Head of caudate nucleus (tissue), 42 donors: ENCODE results near the gene VWA1.
"Not testable (repeated sequence)": the region's sequence is repeated elsewhere in the genome, so short reads cannot be mapped to it uniquely, and the experiment has no call there.

ENCODE experiments used
- DNase-seq, 42 donors: peaks; one replicate each; pipeline versions ENCODE4 v3.0.0 to v3.0.0-alpha.2; 2020 to 2021; ENCODE audit warnings: mixed read lengths in 7 of 42
- intact Hi-C: fragments of 100-400 bp; cut with DNase I; formaldehyde crosslinking; loops from one replicate; pipeline ENCODE4 v1.15.0; 2022

The VWA1 gene

DNA sequence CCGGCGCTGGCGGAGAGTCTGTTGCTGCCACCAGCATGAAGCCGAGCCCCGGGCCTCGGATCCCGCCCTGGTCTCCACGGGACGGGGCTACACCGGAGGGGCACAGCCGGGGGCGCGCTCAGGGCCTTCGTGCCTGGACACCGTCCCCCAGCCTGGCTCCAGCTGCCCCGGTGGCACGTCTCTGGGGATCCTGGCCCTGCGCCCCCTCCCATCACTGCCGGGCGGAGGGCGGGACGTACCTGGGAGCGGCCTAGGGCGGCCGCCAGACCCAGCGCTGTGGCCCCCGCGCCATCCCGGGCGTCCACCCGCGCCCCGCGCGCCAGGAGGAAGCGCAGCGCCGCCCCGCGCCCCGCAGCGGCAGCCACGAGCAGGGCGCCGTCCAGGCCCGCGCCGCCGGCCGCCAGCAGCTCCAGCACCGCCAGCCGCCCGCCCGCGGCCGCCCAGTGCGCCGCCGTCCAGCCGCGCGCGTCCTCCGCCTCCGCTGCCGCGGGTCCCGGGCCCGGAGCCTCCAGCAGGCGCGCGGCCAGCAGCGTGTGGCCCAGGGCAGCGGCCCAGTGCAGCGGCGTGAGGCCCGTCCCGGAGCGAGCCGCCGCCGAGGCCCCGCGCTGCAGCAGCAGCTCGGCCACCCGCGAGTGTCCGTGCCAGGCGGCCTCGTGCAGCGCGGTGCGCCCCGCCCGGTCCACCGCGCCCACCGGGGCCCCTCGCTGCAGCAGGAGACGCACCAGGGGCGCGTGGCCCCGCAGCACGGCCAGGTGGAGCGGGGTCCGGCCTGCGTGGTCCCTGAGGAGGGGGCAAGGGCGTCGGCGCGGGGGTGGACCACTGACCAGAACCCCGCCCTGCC is 15.5 kb upstream of the VWA1 start:
- DNase-seq, result peak in 12 of 42 donors; percentile 6 to 74 (median 64)
- intact Hi-C loops, result no loop called here

DNA sequence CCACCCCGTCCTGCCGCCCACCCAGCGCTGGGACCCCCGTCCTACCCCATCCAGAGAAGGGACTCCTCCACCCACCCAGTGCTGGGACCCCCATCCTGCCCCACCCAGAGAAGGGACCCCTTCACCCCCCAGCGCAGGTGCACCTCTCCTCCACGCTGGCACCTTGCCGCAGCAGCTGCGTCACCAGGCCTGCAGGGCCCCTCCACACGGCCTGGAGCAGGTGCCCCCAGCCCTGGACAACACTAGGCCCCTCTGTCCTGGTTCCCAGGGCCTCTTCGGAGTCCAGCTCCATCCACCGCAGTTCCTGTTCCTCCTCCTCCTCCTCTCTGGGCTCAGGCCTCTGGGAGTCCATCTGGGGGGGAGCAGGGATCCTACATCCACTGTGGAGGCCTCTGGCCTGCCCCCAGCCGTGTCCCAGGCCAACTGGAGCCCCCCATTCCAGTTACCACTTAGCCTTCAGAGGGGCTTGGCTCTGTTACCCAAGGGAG is 14.8 kb upstream of the VWA1 start:
- DNase-seq, result peak in 2 of 42 donors; percentile 3 to 29
- intact Hi-C loops, result no loop called here

DNA sequence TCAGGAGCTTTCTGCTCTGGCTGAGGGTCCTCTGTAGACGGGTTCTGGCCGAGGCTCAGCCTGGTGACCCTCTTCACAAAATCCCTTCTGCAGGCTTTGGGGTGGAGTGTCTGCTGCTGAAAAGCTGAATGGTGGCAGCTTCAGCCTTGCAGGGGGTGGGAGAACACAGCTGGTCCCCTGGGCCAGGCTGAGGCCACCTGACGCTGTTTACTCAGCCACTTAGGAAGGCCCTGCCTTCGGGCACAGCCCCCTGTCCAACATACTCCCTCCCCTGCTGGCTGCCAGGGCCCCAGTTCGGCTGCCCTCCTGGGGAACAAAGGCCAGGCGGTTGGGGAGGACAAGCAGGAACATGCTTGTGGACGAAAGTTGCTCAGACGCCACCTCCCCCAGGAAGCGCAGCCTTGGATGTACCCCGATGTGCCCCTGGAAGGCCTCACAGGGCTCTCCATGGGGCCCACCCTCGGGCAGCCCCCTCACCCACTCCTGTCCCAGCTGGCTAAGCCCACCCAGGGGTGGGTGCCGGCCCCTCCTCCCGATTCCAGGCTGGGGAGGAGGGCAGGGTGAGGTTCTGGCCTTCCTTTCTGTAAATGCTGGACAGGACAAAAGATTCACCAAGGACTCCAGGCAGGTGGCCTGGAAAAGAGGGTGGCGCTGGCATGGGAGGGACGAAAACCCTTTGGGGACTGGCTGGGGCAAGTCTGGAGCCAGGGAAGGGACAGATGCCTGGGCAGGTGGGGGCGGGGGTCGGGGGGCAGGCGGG is 14.2 kb upstream of the VWA1 start, which contains the start of gene ANKRD65:
Gene ANKRD65, minus strand, starts transcription at position 130 of the 760 bp plus-strand sequence. CDS start 271 bp downstream, outside the sequence.
- peak in 32 of 42 donors; percentile 36 to 88 (median 68) for DNase-seq

DNA sequence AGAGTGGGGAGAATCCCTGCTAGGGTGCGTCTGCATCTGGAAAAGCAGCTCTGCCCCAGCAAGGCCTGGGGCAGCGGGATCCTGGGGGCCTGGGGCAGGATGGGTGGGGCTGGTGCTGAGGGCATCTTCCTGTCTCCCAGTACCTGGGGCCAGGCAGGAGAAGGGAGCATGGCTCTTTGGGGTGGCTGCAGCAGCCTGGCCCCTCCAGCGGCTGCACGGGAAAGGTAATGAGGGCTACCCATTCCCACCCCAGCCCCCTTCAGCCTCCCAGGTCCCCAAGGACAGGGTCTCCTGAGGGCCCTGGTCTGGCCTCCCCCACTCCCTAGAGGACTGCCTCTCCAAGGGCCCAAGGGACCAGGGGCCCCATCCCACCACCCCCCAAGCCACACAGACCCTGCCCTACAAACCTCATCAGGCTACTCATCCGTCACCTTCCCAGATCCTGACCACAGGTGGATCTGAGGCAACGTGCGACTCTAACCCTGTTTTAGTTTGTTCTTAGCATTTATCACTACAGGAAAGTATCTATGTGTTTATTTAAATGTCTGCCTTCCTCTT is 13.5 kb upstream of the VWA1 start:
- intact Hi-C loops, result no loop called here
- DNase-seq, result peak in 1 of 42 donors; percentile 16

More for the DNA sequence above, 14.2 kb upstream of the VWA1 start, which contains the start of gene ANKRD65:
- intact Hi-C loops, result no loop called here

DNA sequence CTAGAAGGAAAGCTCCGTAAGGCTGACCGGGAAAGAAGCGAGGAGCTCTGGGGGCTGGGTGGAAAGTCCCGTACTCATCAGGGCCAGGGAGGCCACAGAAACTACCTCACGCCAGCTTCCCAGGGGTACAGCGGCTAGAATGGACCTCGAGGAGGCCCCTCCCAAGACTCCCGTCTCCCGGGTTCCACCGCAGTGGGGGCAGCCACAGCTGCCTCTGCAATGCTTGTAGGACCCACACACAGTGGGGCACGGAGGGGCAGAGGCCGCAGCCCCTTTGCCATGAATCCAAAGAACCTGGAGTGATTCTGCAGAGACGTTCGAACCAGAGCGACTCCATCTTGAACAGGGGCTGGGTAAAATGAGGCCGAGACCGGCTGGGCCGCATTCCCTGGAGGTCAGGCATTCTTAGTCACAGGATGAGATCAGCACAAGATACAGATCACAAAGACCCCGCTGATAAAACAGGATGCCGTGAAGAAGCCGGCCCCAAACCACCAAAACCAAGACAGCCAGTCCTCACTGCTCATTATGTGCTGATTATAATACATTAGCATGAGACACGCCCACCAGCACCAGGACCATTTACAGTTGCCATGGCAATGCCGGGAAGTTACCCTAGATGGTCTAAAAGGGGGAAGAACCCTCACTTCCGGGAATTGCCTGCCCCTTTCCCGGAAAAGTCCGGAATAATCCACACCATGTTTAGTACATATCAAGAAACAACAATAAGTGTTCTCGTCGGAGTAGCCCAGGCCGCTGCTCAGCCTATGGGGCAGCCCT is 12.8 kb upstream of the VWA1 start:
- intact Hi-C loops, result no loop called here
- DNase-seq, result peak in 3 of 42 donors; percentile 24 to 32 (median 30)

DNA sequence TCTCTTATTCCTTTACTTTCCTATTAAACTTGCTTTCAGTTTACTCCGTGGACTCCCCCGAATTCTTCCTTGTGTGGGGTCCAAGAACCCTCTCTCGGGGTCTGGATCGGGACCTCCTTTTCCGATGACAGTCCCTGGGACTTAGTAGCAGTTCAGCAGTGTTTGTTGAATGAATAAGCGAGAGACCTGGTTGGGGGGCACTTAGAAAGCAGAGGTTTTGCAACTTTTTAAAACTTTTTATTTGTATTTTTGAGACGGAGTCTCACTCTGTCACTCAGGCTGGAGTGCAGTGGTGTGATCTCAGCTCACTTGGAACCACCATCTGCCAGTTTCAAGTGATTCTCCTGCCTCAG is 12.3 kb upstream of the VWA1 start:
- intact Hi-C loops, result no loop called here
- no peak for DNase-seq

DNA sequence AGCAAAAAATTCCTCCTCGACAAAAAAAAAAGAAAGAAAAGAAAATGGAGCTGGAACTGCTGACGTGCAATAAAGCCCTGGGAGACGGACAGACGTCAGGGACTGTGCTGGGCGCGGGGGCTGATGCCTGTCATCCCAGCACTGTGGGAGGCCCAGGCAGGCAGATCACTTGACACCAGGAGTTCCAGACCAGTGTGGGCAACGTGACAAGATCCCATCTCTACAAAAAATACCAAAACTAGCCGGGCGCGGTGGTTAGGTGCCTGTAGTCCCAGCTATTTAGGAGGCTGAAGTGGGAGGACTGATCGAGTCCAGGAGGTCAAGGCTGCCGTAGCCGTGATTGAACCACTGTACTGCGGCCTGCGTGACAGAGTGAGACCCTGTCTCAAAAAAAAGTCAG is 10.8 kb upstream of the VWA1 start:
- intact Hi-C loops, result no loop called here

DNA sequence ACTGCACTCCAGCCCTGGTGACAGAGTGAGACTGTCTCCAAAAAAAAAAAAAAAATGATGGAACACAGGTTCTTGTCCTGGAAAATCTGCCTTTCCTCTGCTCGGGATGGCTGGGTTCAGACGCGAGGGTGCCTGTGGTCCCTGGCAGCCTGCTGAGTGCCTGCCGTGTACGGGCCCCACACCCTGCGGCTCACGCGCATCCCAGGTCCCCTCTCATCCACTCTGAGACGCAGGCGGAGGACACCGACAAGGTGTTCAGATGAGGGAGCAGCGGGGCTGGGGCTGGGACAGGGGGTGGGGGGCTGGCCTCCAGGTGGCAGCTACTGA is 10.1 kb upstream of the VWA1 start:
- intact Hi-C loops, result no loop called here
- DNase-seq, result no peak

More for the DNA sequence above, 10.8 kb upstream of the VWA1 start:
- DNase-seq, result peak in 3 of 42 donors; percentile 5 to 31 (median 19)

DNA sequence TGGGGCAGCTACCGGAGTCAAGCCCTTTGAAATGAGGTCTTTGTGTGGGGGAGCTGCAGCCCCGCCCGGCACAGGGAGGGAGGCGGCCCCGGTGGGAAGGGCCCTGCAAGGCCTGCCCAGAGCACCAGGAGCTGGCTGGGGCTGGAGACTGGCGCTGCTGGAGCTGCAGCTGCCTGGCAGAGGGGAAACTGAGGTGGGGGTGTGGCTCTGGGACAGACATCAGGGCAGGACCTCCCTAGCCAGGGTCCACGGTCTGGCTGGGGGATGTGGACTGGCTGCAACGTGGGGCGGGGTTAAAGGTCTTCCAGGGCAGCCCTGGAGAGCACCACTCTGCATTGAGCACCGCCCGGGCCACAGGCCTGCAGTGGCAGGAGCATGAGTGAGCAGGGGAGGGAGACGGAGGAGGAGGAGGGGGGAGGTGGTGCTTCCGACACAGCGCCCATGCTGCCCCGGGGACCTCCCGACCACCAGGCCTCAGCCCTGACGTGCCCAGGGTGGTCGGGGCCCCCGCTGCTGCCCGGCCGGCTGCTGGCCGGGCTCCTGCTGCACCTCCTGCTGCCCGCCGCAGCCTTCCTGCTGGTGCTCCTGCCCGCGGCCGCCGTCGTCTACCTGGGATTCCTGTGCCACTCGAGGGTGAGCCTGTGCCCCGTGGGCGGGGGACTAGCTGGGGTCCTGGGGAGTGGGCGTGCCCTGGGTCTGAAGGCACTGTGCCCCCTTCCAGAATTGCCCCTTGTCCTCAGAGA is 9.6 kb upstream of the VWA1 start:
- DNase-seq, result peak in 41 of 42 donors; percentile 60 to 93 (median 84)

DNA sequence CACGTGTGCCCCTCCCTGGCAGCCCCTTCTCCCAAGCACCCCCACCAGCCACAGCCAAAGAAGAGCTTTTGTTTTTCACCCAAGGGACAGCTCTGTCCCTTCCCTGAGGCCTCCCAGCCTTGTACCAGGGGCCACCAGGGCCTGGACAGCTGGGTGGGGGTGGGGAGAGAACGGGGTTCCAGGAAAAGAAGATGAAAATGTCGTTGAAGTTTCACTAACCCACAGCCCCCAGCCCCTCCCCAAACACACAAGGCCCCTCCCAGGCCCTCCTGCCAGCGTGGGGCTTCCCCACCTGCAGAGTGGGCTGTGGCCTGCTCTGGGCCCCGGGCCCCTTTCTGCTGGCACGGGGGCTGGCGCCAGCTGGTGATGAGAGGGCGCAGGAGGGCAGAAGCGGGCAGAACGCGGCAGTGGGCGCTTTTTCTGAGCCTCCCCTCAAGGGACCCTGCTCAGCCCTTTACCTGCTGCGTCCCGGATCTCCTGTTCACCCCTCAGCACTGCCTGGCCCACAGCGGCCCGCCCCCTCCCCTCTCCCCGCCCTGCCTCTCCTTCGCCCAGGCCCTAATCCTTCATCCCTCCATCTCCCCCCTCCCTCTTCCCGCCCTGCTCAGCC is 8.9 kb upstream of the VWA1 start:
- DNase-seq, result peak in 41 of 42 donors; percentile 54 to 92 (median 81)
- intact Hi-C loops, result no loop called here

More for the DNA sequence above, 9.6 kb upstream of the VWA1 start:
- intact Hi-C loops, result no loop called here

DNA sequence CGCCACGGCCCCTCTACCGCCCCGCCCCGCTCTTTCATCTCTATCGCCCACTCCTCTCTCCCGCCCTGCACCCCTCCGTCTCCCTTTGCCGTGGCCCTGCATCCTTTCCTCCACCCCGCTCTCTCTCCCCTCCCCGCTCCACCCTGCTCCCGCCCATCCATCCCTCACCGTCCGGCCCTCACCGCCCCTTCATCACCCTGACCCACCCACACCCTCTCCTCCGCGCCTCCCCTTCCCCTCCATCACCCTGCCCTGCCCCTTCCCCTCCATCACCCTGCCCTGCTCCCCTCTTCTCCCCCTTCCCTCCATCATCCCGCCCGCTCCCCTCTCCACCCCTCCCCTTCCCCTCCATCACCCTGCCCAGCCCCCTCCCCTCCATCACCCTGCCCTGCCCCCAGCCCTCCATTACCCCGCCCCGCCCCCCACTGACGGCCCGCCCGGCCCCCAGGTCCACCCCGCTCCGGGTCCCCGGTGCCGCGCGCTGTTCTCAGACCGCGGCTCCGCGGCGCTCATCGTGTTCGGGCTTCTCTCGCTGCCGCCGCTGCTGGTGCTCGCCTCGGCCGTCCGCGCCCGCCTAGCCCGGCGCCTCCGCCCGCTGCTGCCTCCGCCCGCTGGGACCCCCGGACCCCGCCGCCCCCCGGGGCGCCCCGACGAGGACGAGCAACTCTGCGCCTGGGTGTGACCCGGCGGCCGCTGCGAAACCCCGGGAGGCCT is 8.2 kb upstream of the VWA1 start:
- DNase-seq, result peak in 40 of 42 donors; percentile 49 to 91 (median 78)
- intact Hi-C loops, result no loop called here

DNA sequence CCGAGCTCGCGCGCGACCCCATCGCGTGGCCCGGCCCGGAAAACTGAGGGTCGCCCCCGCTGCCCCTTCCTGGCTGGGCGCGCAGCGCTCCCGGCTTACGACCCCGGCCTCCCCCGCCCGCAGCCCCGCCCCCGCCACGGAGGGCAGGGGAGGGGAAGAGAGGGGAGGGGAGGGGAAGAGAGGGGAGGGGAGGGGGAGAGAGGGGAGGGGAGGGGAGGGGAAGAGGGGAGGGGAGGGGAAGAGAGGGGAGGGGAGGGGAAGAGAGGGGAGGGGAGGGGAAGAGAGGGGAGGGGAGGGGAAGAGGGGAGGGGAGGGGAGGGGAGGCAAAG is 7.7 kb upstream of the VWA1 start:
- intact Hi-C loops, result no loop called here
- DNase-seq, result peak in 3 of 42 donors; percentile 35 to 48 (median 37)

DNA sequence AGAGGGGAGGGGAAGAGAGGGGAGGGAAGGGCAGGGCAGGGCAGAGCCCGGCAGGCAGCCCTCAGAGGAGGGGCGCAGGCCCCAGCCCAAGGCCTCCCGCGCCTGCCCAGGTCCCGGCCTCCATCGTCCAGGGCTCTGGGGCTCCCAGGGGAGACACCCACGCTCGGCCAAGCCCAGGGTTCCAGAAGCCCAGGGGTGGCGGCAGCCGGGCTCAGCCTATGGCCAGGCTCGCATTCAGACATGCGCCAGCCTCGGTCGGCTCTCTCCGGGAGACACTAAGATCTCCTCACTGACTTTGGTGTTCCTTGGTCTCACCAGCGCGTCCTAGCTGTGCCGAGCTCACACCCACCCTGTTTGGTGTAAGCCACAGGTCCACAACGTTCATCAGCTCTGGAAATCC is 7.3 kb upstream of the VWA1 start:
- intact Hi-C loops, result no loop called here
- peak in 12 of 42 donors; percentile 32 to 77 (median 44) for DNase-seq

DNA sequence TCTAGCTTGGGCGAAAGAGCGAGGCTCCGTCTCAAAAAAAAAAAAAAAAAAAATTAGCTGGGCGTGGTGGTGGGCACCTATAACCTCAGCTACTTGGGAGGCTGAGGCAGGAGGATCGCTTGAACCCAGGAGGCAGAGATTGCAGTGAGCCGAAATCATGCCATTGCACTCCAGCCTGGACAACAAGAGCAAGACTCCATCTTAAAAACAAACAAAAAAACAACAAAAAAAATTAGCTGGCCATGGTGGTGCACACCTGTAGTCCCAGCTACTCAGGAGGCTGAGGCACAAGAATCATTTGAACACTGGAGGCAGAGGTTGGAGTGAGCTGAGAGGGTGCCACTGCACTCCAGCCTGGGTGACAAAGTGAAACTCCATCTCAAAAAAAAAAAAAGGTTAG is 6.5 kb upstream of the VWA1 start:
- DNase-seq, intact Hi-C loops: not testable (repeated sequence)

DNA sequence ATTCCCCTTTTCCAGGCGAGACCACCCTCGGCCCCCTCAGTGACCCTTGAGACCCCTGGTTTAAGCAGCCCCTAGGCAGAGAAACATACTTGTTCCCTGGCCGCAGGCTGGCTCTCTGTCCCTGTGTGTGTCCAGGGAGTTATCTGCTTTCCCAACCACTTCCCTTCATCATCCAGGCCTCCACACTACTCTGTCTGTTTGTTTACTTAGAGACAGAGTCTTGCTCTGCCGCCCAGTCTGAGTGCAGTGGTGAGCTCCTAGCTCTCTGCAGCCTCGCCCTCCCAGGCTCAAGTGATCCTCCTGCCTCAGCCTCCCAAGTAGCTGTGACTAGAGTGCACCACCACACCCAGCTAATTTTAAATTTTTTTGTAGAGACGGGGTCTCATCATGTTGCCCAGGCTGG is 5.8 kb upstream of the VWA1 start:
- intact Hi-C loops, result no loop called here
- DNase-seq, result peak in 1 of 42 donors; percentile 19

DNA sequence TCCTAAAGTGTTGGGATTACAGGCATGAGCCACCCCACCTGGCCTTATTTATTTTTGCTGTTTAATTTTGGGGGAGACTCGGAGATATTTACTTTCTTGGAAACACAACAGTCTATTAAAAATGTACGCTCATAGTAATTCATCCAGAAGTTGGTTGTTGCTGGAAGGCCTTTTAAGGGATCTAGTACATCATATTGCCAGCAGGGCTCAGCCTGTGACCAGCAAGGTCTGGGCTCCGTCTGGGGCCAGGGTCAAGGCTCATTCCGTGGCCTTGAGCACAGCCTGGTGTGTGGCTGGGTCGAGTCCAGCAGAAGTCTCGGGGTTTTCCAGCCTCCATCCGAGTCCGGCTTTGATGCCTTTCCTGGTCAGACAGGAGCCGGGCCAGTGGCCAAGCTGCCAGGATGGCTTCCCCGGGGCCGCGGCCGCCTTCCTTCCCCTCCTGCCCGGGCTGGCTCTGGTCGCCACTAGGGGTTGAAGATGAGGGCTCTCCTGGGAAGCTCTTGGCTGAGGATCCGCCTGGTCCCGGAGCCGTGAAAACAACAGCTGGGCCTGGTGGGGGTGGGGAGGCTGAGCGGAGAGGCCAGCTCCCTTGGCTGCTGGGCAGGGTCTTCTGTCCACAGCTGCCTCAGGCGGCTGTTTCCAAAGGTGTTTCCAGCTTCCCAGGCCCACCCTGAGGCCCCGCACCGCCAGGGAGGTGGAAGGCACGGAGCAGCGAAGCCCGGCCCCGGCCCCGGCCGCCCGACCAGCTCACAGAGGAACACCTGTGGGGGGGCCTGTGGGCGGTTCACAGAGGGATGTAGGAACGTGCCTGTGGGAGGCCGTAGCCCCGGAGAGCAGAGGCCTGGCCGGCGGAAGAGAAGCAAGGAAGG is 5.1 kb upstream of the VWA1 start:
- intact Hi-C loops, result no loop called here
- peak in 41 of 42 donors; percentile 53 to 91 (median 79) for DNase-seq
